ENCODE data around the gene PRKCA.

Gene PRKCA

GRCh38 chr17:66779237-66779606 lies 476.8 kb downstream of the PRKCA start:
- no peak overlapping the region for H3K27ac ChIP-seq (replicated peaks)
- no peak for TF ChIP-seq POLR2AphosphoS5 (IDR thresholded peaks at IDR 0.05; ENCODE audit: low read depth)
- TF ChIP-seq SPI1 (IDR thresholded peaks at IDR 0.05; ENCODE audit: borderline replicate concordance, low read depth) = no peak
- TF ChIP-seq CTCF (IDR thresholded peaks at IDR 0.05; ENCODE audit: insufficient read depth, low read length) = no peak
- TF ChIP-seq GABPA (IDR thresholded peaks at IDR 0.05; ENCODE audit: low read depth) = no peak
- TF ChIP-seq REST (IDR thresholded peaks at IDR 0.05; ENCODE audit: insufficient replicate concordance, low read depth) = no peak
- no peak overlapping the region for H3K4me3 ChIP-seq (replicated peaks; ENCODE audit: insufficient read depth, low read length)
- no peaks in the 10 kb centered on the region for H3K27me3 ChIP-seq (ENCODE audit: insufficient read depth, poor library complexity, severe bottlenecking)
- no peak for DNase-seq (ENCODE audit: low read depth in 1 of 2, low spot score in 1 of 2)

GRCh38 chr17:66781135-66781534 lies 478.7 kb downstream of the PRKCA start:
- H3K4me3 ChIP-seq (replicated peaks; ENCODE audit: insufficient read depth, low read length) = no peak overlapping the region
- no peak overlapping the region for H3K27ac ChIP-seq (replicated peaks)
- DNase-seq (ENCODE audit: low read depth in 1 of 2, low spot score in 1 of 2) = no peak
- TF ChIP-seq SPI1 (IDR thresholded peaks at IDR 0.05; ENCODE audit: borderline replicate concordance, low read depth) (no peak), POLR2AphosphoS5 (IDR thresholded peaks at IDR 0.05; ENCODE audit: low read depth) (no peak), GABPA (IDR thresholded peaks at IDR 0.05; ENCODE audit: low read depth) (no peak), REST (IDR thresholded peaks at IDR 0.05; ENCODE audit: insufficient replicate concordance, low read depth) (no peak), CTCF (IDR thresholded peaks at IDR 0.05; ENCODE audit: insufficient read depth, low read length) (no peak)
- H3K27me3 ChIP-seq (ENCODE audit: insufficient read depth, poor library complexity, severe bottlenecking) = no peaks in the 10 kb centered on the region

GRCh38 chr17:66782851-66783250 lies 480.4 kb downstream of the PRKCA start:
- DNase-seq (ENCODE audit: low read depth in 1 of 2, low spot score in 1 of 2) = no peak

More at GRCh38 chr17:66782851-66783250, 480.4 kb downstream of the PRKCA start:
- no peaks in the 10 kb centered on the region for H3K27me3 ChIP-seq (ENCODE audit: insufficient read depth, poor library complexity, severe bottlenecking)
- H3K4me3 ChIP-seq (replicated peaks; ENCODE audit: insufficient read depth, low read length) = no peak overlapping the region
- no peak overlapping the region for H3K27ac ChIP-seq (replicated peaks)
- no peak for TF ChIP-seq REST (IDR thresholded peaks at IDR 0.05; ENCODE audit: insufficient replicate concordance, low read depth)
- no peak for TF ChIP-seq SPI1 (IDR thresholded peaks at IDR 0.05; ENCODE audit: borderline replicate concordance, low read depth)
- no peak for TF ChIP-seq CTCF (IDR thresholded peaks at IDR 0.05; ENCODE audit: insufficient read depth, low read length)
- TF ChIP-seq POLR2AphosphoS5 (IDR thresholded peaks at IDR 0.05; ENCODE audit: low read depth) = no peak
- no peak for TF ChIP-seq GABPA (IDR thresholded peaks at IDR 0.05; ENCODE audit: low read depth)

Measured in HL-60 (cell line).